Measurements from ENCODE around the gene ARHGDIG. TPM values are rescaled to one million over a fixed set of nuclear protein-coding genes. Genes with fewer than 3 reads are reported as not detected.

The ARHGDIG gene
- total RNA-seq, 1 experiment from 2014 or later = 5.9 TPM

GRCh38 chr16:263944-264343, 16.4 kb upstream of the ARHGDIG start:
- H3K79me1 ChIP-seq (ENCODE audit: insufficient read depth, low read depth, low read length, poor library complexity, severe bottlenecking) = no peaks in the 10 kb centered on the region
- no peak overlapping the region for H2BK15ac ChIP-seq (ENCODE audit: low read depth, low read length)
- no peak overlapping the region for H3K56ac ChIP-seq (ENCODE audit: insufficient read length, low read depth, low read length)
- no peak overlapping the region for H3K4me2 ChIP-seq (ENCODE audit: insufficient read depth, insufficient read length, low read length)
- no peak overlapping the region for H2BK12ac ChIP-seq (ENCODE audit: insufficient read length, low read depth, low read length)
- H3K23me2 ChIP-seq (ENCODE audit: insufficient read length, low read depth, low read length, poor library complexity, severe bottlenecking) = no peaks in the 10 kb centered on the region
- no peaks in the 10 kb centered on the region for H3K27me3 ChIP-seq (ENCODE audit: insufficient read depth, low read length)
- no peak overlapping the region for H2BK120ac ChIP-seq (ENCODE audit: low read depth, low read length, poor library complexity, severe bottlenecking)
- no peaks in the 10 kb centered on the region for H3K4me1 ChIP-seq (ENCODE audit: insufficient read depth, low read length)
- no peak overlapping the region for H3T11ph ChIP-seq (ENCODE audit: low read length)
- H3K9ac ChIP-seq (ENCODE audit: extremely low read depth, insufficient read length, low read length) = no peak overlapping the region
- DNase-seq = no peak
- Mint-ChIP-seq H3K27ac (no peak overlapping the region), H3K9me3 (no peaks in the 10 kb centered on the region), H3K27me3 (ENCODE audit: low read depth) (no peaks in the 10 kb centered on the region), H3K36me3 (ENCODE audit: insufficient read depth in 1 of 3, low read depth in 3 of 3) (peaks cover 11 to 46% (median 20%) of the 10 kb centered on the region in 3 experiments; a peak in 6 of 7 replicates), H3K4me3 (no peak overlapping the region), H3K4me1 (peaks cover 0 to 6% of the 10 kb centered on the region in 2 experiments; a peak in 1 of 4 replicates)
- no peak overlapping the region for H2AK5ac ChIP-seq (ENCODE audit: insufficient read length, low read length)
- H3K4ac ChIP-seq (ENCODE audit: low read depth, low read length) = no peak overlapping the region
- H2BK5ac ChIP-seq (ENCODE audit: insufficient read length, low read length) = no peak overlapping the region
- WGBS (ENCODE audit: extremely low coverage, insufficient read length, low lambda C conversion rate) = no CpG with 5 or more reads among the region's 17 CpGs
- no peak overlapping the region for H4K91ac ChIP-seq (ENCODE audit: insufficient read length, low read depth, low read length)
- no peaks in the 10 kb centered on the region for H4K20me1 ChIP-seq (ENCODE audit: control insufficient read depth, insufficient read depth, insufficient read length)
- H2BK20ac ChIP-seq (ENCODE audit: low read depth, low read length, poor library complexity, severe bottlenecking) = no peak overlapping the region
- H3K18ac ChIP-seq (ENCODE audit: insufficient read length, low read depth, low read length) = no peak overlapping the region
- no peak overlapping the region for H3K27ac ChIP-seq (ENCODE audit: insufficient read length, low read depth, low read length)
- no peaks in the 10 kb centered on the region for H3K9me3 ChIP-seq (ENCODE audit: control insufficient read depth, low read depth, low read length)
- TF ChIP-seq CTCF (conservative IDR thresholded peaks at IDR 0.05) = no peak
- no peak overlapping the region for H4K5ac ChIP-seq (ENCODE audit: insufficient read length, low read depth, low read length)
- no peaks in the 10 kb centered on the region for H3K79me2 ChIP-seq (ENCODE audit: insufficient read depth, low read length)
- H3K14ac ChIP-seq (ENCODE audit: insufficient read depth, low read length) = no peak overlapping the region
- no peak overlapping the region for H4K8ac ChIP-seq (replicated peaks; ENCODE audit: insufficient read length, low read depth, low read length)
- H2AFZ ChIP-seq (ENCODE audit: low read length) = no peak overlapping the region
- H3K23ac ChIP-seq (ENCODE audit: insufficient read length, low read depth, low read length) = no peak overlapping the region

Data from H9 (cell line).